HG02970 (cell line): Measurements from ENCODE around the gene BCAN.
"Not testable (repeated sequence)": the region's sequence is repeated elsewhere in the genome, so short reads cannot be mapped to it uniquely, and the experiment has no call there.

Experiments
- ATAC-seq: cut with Tn5 transposase; IDR thresholded peaks from one replicate; pipeline ENCODE4 v1.9.1; 2021; ENCODE audit warnings: mild to moderate bottlenecking, moderate library complexity, moderate number of reproducible peaks; ENCODE audit not compliant: unreplicated experiment, low FRiP score

The BCAN gene

GRCh38 chr1:156641761-156642264, at the start of gene BCAN:
BCAN (plus strand) TSS chr1:156642117; CDS start chr1:156646055, 3,938 bp downstream.
- no peak for ATAC-seq

- no peak for ATAC-seq
Measured at GRCh38 chr1:156592158-156592909, 49.6 kb upstream of the BCAN start.

- ATAC-seq: no peak
Measured at GRCh38 chr1:156592910-156593660, 48.8 kb upstream of the BCAN start.

GRCh38 chr1:156593661-156593989, 48.3 kb upstream of the BCAN start:
- no peak for ATAC-seq

GRCh38 chr1:156594190-156594589, 47.7 kb upstream of the BCAN start:
- no peak for ATAC-seq

GRCh38 chr1:156595016-156595415, 46.9 kb upstream of the BCAN start:
- no peak for ATAC-seq

GRCh38 chr1:156596426-156596825, 45.5 kb upstream of the BCAN start:
- ATAC-seq: no peak

GRCh38 chr1:156598125-156598524, 43.8 kb upstream of the BCAN start:
- ATAC-seq: no peak

- ATAC-seq: no peak
Measured at GRCh38 chr1:156598731-156599432, 43.0 kb upstream of the BCAN start.

- ATAC-seq: no peak
Measured at GRCh38 chr1:156599811-156600210, 42.1 kb upstream of the BCAN start.

GRCh38 chr1:156600733-156601121, 41.2 kb upstream of the BCAN start:
- no peak for ATAC-seq

- ATAC-seq: no peak
Measured at GRCh38 chr1:156601122-156601830, 40.6 kb upstream of the BCAN start, which contains the start of gene GPATCH4. GPATCH4 (minus strand) TSS chr1:156601479.

GRCh38 chr1:156601892-156602291, 40.0 kb upstream of the BCAN start:
- ATAC-seq: no peak

GRCh38 chr1:156602557-156602993, 39.3 kb upstream of the BCAN start:
- ATAC-seq: no peak

- not testable (repeated sequence) for ATAC-seq
Measured at GRCh38 chr1:156607344-156607743, 34.6 kb upstream of the BCAN start.

- ATAC-seq: no peak
Measured at GRCh38 chr1:156608036-156608674, 33.8 kb upstream of the BCAN start.

- no peak for ATAC-seq
Measured at GRCh38 chr1:156608981-156609380, 32.9 kb upstream of the BCAN start.

GRCh38 chr1:156610072-156610471, 31.8 kb upstream of the BCAN start:
- ATAC-seq: not testable (repeated sequence)

GRCh38 chr1:156612666-156613065, 29.3 kb upstream of the BCAN start:
- ATAC-seq: no peak

- no peak for ATAC-seq
Measured at GRCh38 chr1:156615946-156616345, 26.0 kb upstream of the BCAN start.
